MV-4-11 (cell line): ENCODE measurements around the gene TRAPPC11.

ENCODE experiments used
- DNase-seq: peaks from one replicate; lab custom pipeline; 2025; lab: John Stamatoyannopoulos, UW

Gene TRAPPC11

GRCh38 chr4:183758061-183758757 is 99.1 kb downstream of the TRAPPC11 start:
- no peak for DNase-seq

GRCh38 chr4:183758758-183759447 is 99.8 kb downstream of the TRAPPC11 start:
- no peak for DNase-seq

GRCh38 chr4:183760326-183760725 is 101.2 kb downstream of the TRAPPC11 start:
- DNase-seq, result no peak
